ENCODE results near the gene RAB6B.

RAB6B gene

GRCh38 chr3:133940536-133940935, 44.9 kb upstream of the RAB6B start:
- no peak for DNase-seq (ENCODE audit: low read depth)
- TF ChIP-seq CTCF (conservative IDR thresholded peaks at IDR 0.05; ENCODE audit: low read depth, low read length), result no peak
- no peak overlapping the region for H3K4me3 ChIP-seq (ENCODE audit: low read length)

GRCh38 chr3:133939463-133939835, 43.8 kb upstream of the RAB6B start:
- H3K4me3 ChIP-seq (ENCODE audit: low read length), result no peak overlapping the region
- TF ChIP-seq CTCF (conservative IDR thresholded peaks at IDR 0.05; ENCODE audit: low read depth, low read length), result no peak
- no peak for DNase-seq (ENCODE audit: low read depth)

DNA sequence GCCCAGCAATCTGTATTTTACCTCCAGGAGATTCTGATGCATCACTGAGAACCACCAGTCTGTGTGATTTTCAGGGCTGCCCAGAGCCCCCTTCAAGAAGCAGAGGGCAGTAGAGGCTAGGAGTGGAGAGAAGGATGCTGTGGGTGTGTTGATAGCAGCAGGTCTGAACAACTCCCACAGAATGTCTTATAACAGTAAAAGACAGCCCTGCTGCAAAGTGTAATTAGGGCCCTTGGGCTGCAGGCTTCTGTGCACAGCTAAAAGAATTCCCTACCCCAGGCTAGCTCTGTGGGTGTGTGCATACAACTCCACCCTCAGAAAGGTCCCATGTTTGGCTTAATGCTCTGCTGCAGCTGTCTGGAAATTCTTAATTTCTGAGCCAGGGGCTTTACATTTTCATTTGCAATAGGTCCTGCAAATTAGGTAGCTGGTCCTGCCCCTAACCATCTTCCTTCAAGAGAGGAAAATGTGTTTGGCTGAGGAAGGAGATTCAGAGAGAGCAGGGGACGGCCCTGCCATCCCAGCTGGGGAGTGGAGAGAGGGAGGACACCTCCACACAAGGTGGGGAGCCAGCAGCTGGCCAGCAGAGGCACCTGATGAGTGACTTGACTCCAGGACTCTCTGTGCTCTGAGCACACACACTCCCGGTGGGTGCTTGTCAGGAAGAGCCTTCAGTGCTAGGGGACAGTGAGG, 43.2 kb upstream of the RAB6B start:
- DNase-seq (ENCODE audit: low read depth), result no peak
- no peak overlapping the region for H3K4me3 ChIP-seq (ENCODE audit: low read length)
- TF ChIP-seq CTCF (conservative IDR thresholded peaks at IDR 0.05; ENCODE audit: low read depth, low read length), result peak; percentile 8

DNA sequence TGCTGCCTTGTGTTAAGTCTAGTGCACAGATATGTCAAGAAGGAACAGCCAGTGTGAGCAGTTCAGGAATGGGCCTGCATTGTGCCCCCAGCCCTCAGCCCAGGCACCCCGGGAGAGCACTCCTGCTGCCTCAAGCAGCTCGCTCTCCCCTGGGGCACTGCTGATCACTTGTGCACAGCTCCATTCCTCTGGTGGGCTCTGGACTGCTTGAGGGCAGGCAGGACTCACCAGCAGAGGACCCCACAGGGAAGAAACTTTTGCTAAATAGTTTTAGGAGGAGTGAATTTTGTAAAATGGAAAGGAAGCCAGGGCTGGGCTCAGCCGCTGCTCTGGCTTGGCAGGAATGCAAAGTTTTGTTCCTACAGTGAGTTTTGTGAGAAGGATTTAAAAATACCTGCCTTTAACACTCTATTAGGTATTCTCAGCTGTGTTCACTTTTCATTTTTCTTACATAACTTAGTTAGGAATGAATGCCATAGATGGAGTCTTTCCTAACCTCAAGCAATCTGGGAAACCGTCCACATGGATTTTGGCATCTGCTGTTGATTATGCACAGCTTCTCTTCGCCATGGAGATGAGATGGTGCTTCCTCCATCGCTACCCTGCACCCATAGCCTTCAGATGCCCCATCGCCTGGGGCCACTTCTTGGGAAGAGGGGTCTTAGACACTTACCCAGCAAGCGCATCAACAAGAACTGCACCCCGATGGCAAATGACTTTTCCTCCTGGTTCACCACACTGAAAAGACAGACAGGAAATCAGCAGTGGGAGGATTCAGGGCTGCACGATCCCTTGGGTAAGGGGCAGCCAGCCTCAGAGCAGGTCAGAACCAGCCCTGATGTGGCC, 42.3 kb upstream of the RAB6B start:
- DNase-seq (ENCODE audit: low read depth), result no peak
- no peak overlapping the region for H3K4me3 ChIP-seq (ENCODE audit: low read length)
- no peak for TF ChIP-seq CTCF (conservative IDR thresholded peaks at IDR 0.05; ENCODE audit: low read depth, low read length)

DNA sequence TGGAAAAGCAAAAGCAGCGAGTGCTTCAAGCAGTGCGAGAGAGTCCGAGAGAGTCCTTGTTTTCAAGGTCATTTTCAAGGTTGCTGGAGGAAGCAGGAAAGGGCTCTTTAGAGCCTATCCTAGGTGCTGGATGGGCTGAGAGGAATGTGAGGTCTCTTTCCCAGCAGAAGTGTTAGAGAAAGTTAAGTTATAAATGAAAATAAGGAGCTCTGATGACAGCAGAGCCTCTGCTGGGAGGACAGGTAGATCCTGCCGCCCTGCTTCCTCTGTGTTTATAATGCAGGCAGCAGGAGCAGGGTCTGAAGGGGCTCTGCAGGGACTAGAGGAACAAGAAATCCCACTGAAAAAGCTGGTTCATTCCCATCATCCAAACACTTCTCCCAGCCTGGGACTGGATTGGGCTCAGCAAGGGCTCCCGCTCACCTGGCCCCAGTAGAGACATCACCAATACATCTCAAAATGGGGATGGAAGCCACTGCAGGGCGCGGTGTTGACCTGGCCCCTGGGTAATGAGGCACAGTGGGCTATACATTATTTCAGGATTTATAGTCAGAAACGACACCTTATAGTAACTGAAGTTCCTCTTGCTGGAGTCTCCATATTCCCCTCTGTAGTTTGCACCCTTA, 41.5 kb upstream of the RAB6B start:
- DNase-seq (ENCODE audit: low read depth), result no peak
- no peak overlapping the region for H3K4me3 ChIP-seq (ENCODE audit: low read length)
- no peak for TF ChIP-seq CTCF (conservative IDR thresholded peaks at IDR 0.05; ENCODE audit: low read depth, low read length)

- DNase-seq (ENCODE audit: low read depth), result no peak
- no peak for TF ChIP-seq CTCF (conservative IDR thresholded peaks at IDR 0.05; ENCODE audit: low read depth, low read length)
- no peak overlapping the region for H3K4me3 ChIP-seq (ENCODE audit: low read length)
Observed at GRCh38 chr3:133935843-133936769, 40.4 kb upstream of the RAB6B start.
